ENCODE data around the gene RABL3. TPM values are rescaled to one million over a fixed set of nuclear protein-coding genes. Genes with fewer than 3 reads are reported as not detected.

RABL3 gene
- total and polyA plus RNA-seq, 2 of the 4 experiments (the other 2 are of a cell fraction) = 5.3 to 17.0 TPM

- no TSS peak for BruUV-seq (replicated peaks)
- Histone ChIP-seq H3K23ac (ENCODE audit: low read depth, low read length) (no peak overlapping the region), H3K14ac (replicated peaks; ENCODE audit: low read depth, low read length) (no peak overlapping the region), H4K91ac (ENCODE audit: insufficient read depth, low read depth, low read length) (no peak overlapping the region), H2BK15ac (ENCODE audit: low read depth, low read length) (no peak overlapping the region), H3K79me1 (ENCODE audit: low read depth in 1 of 2, low read length in 2 of 2) (peaks cover 46 to 58% of the 10 kb centered on the region in 2 experiments), H3K4me3 (ENCODE audit: insufficient read depth, low read depth, low read length) (no peak overlapping the region), H4K20me1 (ENCODE audit: insufficient read depth, low read length) (no peaks in the 10 kb centered on the region), H3K18ac (ENCODE audit: low read depth, low read length) (no peak overlapping the region), H3K4me1 (ENCODE audit: control insufficient read depth, insufficient read depth, low read length) (peaks cover 13% of the 10 kb centered on the region), H2BK5ac (ENCODE audit: low read depth, low read length, poor library complexity, severe bottlenecking) (no peak overlapping the region), H3K27me3 (ENCODE audit: control insufficient read depth, insufficient read depth, low read length) (no peaks in the 10 kb centered on the region), H2AFZ (replicated peaks; ENCODE audit: low read length, poor library complexity) (no peak overlapping the region), H3K4me2 (ENCODE audit: low read depth, low read length) (no peak overlapping the region), H3K4ac (ENCODE audit: low read depth, low read length) (no peak overlapping the region), H3K36me3 (ENCODE audit: control insufficient read depth, insufficient read depth, low read length) (peaks cover 7% of the 10 kb centered on the region), H4K8ac (ENCODE audit: low read depth in 2 of 2, low read length in 2 of 2) (no peak overlapping the region), H2BK120ac (ENCODE audit: low read depth, low read length) (no peak overlapping the region), H2BK20ac (ENCODE audit: low read depth, low read length) (no peak overlapping the region), H2AK9ac (replicated peaks; ENCODE audit: low read depth, low read length, poor library complexity) (no peak overlapping the region), H3K9me3 (ENCODE audit: control insufficient read depth, insufficient read depth, low read length) (no peaks in the 10 kb centered on the region), H3K9me1 (ENCODE audit: insufficient read depth, low read length) (peaks cover 7% of the 10 kb centered on the region), H4K5ac (ENCODE audit: low read depth, low read length) (no peak overlapping the region), H3K9ac (ENCODE audit: low read depth, low read length) (no peak overlapping the region), H3K27ac (ENCODE audit: insufficient read depth, low read length) (no peak overlapping the region), H2AK5ac (ENCODE audit: low read depth, low read length) (no peak overlapping the region), H3K56ac (ENCODE audit: extremely low read depth, insufficient read depth, low read length) (no peak overlapping the region)
- ATAC-seq (ENCODE audit: low read depth) = no peak
- ChIA-PET POLR2A (ENCODE audit: unreplicated experiment) (no interaction called here), CTCF (no interaction called here)
- WGBS, 2 experiments (ENCODE audit: extremely low coverage in 2 of 2, insufficient read length in 1 of 2) = 100% methylated on average over 1 of the region's 4 CpGs; no CpG with 5 or more reads in 1 of the 2 experiments
- intact Hi-C loops (cut with micrococcal nuclease) (no loop called here), in situ Hi-C loops (cut with MboI; ENCODE audit: low sequenced_read_pairs) (no loop called here), dilution Hi-C loops (cut with HindIII; ENCODE audit: low sequenced_read_pairs, unreplicated experiment) (no loop called here)
- TF ChIP-seq, protein P1, sequence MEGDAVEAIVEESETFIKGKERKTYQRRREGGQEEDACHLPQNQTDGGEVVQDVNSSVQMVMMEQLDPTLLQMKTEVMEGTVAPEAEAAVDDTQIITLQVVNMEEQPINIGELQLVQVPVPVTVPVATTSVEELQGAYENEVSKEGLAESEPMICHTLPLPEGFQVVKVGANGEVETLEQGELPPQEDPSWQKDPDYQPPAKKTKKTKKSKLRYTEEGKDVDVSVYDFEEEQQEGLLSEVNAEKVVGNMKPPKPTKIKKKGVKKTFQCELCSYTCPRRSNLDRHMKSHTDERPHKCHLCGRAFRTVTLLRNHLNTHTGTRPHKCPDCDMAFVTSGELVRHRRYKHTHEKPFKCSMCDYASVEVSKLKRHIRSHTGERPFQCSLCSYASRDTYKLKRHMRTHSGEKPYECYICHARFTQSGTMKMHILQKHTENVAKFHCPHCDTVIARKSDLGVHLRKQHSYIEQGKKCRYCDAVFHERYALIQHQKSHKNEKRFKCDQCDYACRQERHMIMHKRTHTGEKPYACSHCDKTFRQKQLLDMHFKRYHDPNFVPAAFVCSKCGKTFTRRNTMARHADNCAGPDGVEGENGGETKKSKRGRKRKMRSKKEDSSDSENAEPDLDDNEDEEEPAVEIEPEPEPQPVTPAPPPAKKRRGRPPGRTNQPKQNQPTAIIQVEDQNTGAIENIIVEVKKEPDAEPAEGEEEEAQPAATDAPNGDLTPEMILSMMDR (conservative IDR thresholded peaks at IDR 0.05; ENCODE audit: low read depth, low read length) = no peak
- TF ChIP-seq, protein P2, sequence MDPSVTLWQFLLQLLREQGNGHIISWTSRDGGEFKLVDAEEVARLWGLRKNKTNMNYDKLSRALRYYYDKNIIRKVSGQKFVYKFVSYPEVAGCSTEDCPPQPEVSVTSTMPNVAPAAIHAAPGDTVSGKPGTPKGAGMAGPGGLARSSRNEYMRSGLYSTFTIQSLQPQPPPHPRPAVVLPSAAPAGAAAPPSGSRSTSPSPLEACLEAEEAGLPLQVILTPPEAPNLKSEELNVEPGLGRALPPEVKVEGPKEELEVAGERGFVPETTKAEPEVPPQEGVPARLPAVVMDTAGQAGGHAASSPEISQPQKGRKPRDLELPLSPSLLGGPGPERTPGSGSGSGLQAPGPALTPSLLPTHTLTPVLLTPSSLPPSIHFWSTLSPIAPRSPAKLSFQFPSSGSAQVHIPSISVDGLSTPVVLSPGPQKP (IDR thresholded peaks at IDR 0.05; ENCODE audit: borderline replicate concordance, low read depth, low read length) = no peak
- TF ChIP-seq FOS (IDR thresholded peaks at IDR 0.05; ENCODE audit: low read depth, low read length) (no peak), RCOR1 (IDR thresholded peaks at IDR 0.05; ENCODE audit: insufficient replicate concordance, low read length) (no peak), MXI1 (IDR thresholded peaks at IDR 0.05; ENCODE audit: borderline replicate concordance, low read depth, low read length) (no peak), SMC3 (IDR thresholded peaks at IDR 0.05; ENCODE audit: low read depth, low read length) (no peak), MAZ (IDR thresholded peaks at IDR 0.05; ENCODE audit: borderline replicate concordance, low read depth, low read length) (no peak), POLR2A (IDR thresholded peaks at IDR 0.05; ENCODE audit: low read depth, low read length) (no peak), CHD1 (IDR thresholded peaks at IDR 0.05; ENCODE audit: low read depth, low read length) (no peak), NFE2L2 (IDR thresholded peaks at IDR 0.05; ENCODE audit: low read depth, low read length) (no peak), MAFK (IDR thresholded peaks at IDR 0.05; ENCODE audit: low read depth, low read length) (no peak), BHLHE40 (IDR thresholded peaks at IDR 0.05; ENCODE audit: low read depth, low read length) (no peak), RFX5 (IDR thresholded peaks at IDR 0.05; ENCODE audit: low read depth, low read length) (no peak), CEBPB (IDR thresholded peaks at IDR 0.05; ENCODE audit: low read depth, low read length) (no peak), RAD21 (IDR thresholded peaks at IDR 0.05; ENCODE audit: low read length) (no peak)
- TF ChIP-seq, protein P3, sequence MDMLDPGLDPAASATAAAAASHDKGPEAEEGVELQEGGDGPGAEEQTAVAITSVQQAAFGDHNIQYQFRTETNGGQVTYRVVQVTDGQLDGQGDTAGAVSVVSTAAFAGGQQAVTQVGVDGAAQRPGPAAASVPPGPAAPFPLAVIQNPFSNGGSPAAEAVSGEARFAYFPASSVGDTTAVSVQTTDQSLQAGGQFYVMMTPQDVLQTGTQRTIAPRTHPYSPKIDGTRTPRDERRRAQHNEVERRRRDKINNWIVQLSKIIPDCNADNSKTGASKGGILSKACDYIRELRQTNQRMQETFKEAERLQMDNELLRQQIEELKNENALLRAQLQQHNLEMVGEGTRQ (IDR thresholded peaks at IDR 0.05; ENCODE audit: low read depth, low read length) = no peak
- DNase-seq = no peak
Measured at GRCh38 chr3:120770891-120771290, 28.6 kb upstream of the RABL3 start.
